RPMI7951 (cell line): ENCODE measurements around the gene KMT2A. TPM values are rescaled to one million over a fixed set of nuclear protein-coding genes. Genes with fewer than 3 reads are reported as not detected.

Experiments used
- total RNA-seq: library from RNA; depleted of rRNA; stranded (reverse); fragments of >200 nt; shearing (Covaris generic); gene quantifications from 2 replicates; pipeline ENCODE4 v1.2.3, GENCODE V29; 2014; rRNA removed

The KMT2A gene
- total RNA-seq, 1 experiment from 2014 or later: 21.9 TPM

Other genes starting within 250 kb of the KMT2A start
- not detected in 2 replicates for gene JAML, start 211.5 kb upstream of the KMT2A start, total RNA-seq
- gene MPZL3, start 184.1 kb upstream of the KMT2A start, total RNA-seq: 0.68 and 0.72 TPM in 2 replicates
- 0.72 TPM in 1 of 2 replicates, not detected in the other for gene MPZL2, start 172.2 kb upstream of the KMT2A start, total RNA-seq
- gene CD3E, start 131.8 kb upstream of the KMT2A start, total RNA-seq: not detected in 2 replicates
- gene CD3D, start 93.8 kb upstream of the KMT2A start, total RNA-seq: not detected in 2 replicates
- gene CD3G, start 92.1 kb upstream of the KMT2A start, total RNA-seq: not detected in 2 replicates
- gene UBE4A, start 76.9 kb upstream of the KMT2A start, total RNA-seq: 48.6 and 60.2 TPM in 2 replicates
- gene ATP5MG, start 34.9 kb upstream of the KMT2A start, total RNA-seq: 125 and 126 TPM in 2 replicates
- not detected in 2 replicates for gene TTC36, start 91.0 kb downstream of the KMT2A start, total RNA-seq
- 0.84 and 4.2 TPM in 2 replicates for gene TMEM25, start 94.7 kb downstream of the KMT2A start, total RNA-seq
- 55.3 and 57.9 TPM in 2 replicates for gene IFT46, start 129.4 kb downstream of the KMT2A start, total RNA-seq
- 160 and 198 TPM in 2 replicates for gene ARCN1, start 135.9 kb downstream of the KMT2A start, total RNA-seq
- gene PHLDB1, start 171.1 kb downstream of the KMT2A start, total RNA-seq: 45.1 and 50.9 TPM in 2 replicates
- not detected in 2 replicates for gene TREH, start 243.2 kb downstream of the KMT2A start, total RNA-seq